Stomach (tissue), 4 donors: ENCODE results near the gene MAPKAPK2.

Source experiments
- CTCF ChIP-seq, 7 experiments: fragments of 450-650 bp in 4 of 7; fragments of 200-600 bp in 3 of 7; sonication (generic) in 3 of 7; IDR thresholded peaks; one replicate each; pipeline ENCODE4 v1.5.1; 2016 to 2019; ENCODE audit warnings: antibody characterized with exemption in 7 of 7, control low read depth in 2 of 7, mild to moderate bottlenecking in 1 of 7
- POLR2A ChIP-seq, 4 donors: fragments of 450-650 bp; IDR thresholded peaks; one replicate each; pipeline ENCODE4 v1.6.1; 2016; ENCODE audit warnings: antibody characterized with exemption in 4 of 4, control low read depth in 2 of 4, mild to moderate bottlenecking in 1 of 4, moderate library complexity in 1 of 4

- no peak for TF ChIP-seq CTCF (IDR thresholded peaks at IDR 0.05)
- no peak for TF ChIP-seq POLR2A (IDR thresholded peaks at IDR 0.05)
Observed at GRCh38 chr1:206768472-206769303, 84.0 kb downstream of the MAPKAPK2 start.
